Hematopoietic multipotent progenitor cell treated with erythropoietin and hydrocortisone succinate and interleukin-3 and kit ligand, for 15 days (in vitro differentiated cells): Measurements from ENCODE around the gene BTBD19.
A peak's percentile ranks its signal among the peaks of the same experiment; 100 is the strongest.
"Not testable (repeated sequence)": the region's sequence is repeated elsewhere in the genome, so short reads cannot be mapped to it uniquely, and the experiment has no call there.

Experiments
- DNase-seq: peaks from one replicate; pipeline ENCODE4 v3.0.0-alpha.2; 2015; ENCODE audit warnings: low spot score

BTBD19 gene, protein sequence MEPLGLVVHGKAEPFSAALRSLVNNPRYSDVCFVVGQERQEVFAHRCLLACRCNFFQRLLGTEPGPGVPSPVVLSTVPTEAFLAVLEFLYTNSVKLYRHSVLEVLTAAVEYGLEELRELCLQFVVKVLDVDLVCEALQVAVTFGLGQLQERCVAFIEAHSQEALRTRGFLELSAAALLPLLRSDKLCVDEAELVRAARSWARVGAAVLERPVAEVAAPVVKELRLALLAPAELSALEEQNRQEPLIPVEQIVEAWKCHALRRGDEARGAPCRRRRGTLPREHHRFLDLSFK

DNA sequence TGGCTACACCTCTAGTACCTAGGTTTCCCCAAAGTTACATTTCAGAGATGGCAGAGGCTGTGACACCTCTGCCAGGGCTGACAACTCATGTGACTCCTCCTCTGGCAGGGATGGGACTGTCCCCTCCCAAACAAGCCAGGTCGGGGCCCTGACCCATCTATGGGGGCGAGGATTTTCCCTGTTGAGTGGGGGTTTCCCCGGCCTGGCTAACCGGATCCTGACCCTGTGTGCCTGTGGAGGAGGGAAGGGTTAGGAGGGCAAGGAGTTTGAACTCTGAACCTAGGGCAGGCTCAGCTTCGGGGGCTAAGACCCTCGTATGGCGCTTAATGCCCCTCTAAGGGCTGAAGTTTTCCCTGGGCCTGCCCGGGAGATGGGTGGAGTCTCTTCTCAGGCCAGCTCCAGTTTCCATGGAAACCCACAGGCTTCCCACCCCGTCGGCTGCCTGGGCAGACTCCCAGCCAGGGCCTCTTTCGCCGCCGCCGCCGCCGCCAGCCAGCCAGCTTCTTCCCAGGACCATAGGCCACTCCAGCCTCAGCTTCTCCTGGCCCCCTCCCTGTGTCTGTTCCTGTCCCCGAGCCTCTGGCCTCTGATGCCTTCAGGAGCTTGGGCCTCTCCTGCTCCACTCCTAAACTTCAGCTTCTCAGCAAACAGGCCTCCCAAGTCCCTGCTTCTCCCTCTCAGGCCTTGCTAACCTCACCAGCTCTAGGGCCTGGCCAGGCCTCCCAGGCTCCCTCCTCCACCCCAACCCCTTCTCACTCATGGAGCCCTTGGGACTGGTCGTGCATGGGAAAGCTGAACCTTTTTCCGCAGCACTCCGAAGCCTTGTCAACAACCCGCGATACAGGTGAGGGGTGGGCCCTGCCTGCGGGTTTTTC is at the start of gene BTBD19:
Gene BTBD19, plus strand, starts transcription at position 461 of the 875 bp plus-strand sequence. Its CDS starts 298 bp downstream, at position 759.
- DNase-seq: peak; percentile 76

DNA sequence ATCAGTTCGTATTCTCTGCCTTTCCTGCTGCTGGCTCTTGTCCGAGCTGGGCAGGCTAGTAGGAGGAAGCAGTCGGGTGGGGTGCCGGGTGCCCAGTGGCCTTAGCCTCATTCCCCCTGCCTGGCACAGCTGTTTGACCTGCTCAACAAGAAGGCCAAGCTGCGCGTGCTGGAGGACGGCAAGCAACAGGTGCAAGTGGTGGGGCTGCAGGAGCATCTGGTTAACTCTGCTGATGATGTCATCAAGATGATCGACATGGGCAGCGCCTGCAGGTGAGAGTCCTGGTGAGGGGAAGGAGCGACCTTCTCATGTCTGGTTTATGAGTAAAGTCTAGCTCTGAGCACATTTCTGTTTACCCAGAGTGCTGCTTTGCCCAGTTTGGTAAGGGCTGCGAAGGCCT is 49.2 kb upstream of the BTBD19 start:
- DNase-seq: no peak

DNA sequence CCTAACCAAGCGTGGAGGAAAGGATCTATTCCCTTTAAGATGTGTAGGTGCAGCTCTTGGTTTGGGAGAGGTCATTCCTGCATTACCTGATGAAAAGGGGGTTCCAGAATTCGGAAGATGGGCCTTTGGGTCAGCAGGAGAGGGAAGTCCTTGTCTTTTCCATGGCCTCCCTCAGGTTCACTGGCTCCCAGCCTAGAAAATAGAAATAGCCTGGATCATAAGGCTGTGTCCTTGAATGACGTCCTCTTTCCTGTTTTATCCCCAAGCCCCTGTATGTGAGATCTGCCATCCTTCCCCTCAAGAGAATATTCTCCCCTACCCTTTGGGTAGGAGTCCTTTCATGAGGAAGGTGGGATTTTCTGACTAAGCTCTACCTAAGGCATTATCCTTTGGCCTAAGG is 47.4 kb upstream of the BTBD19 start:
- DNase-seq: no peak

DNA sequence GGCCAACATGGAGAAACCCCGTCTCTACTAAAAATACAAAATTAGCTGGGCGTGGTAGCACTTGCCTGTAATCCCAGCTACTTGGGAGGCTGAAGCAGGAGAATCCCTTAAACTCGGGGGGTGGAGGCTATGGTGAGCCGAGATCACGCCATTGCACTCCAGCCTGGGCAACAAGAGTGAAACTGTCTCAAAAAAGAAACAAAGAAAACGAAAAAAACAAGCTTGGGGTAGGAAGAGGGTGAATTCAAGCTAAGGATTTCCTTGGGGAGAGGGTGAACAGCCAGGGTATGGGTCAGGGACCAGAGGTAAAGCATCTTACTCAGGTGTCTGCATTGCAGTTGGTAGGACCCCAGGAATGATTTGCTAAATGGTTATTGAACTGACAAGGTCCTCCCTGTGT is 41.9 kb upstream of the BTBD19 start:
- not testable (repeated sequence) for DNase-seq

DNA sequence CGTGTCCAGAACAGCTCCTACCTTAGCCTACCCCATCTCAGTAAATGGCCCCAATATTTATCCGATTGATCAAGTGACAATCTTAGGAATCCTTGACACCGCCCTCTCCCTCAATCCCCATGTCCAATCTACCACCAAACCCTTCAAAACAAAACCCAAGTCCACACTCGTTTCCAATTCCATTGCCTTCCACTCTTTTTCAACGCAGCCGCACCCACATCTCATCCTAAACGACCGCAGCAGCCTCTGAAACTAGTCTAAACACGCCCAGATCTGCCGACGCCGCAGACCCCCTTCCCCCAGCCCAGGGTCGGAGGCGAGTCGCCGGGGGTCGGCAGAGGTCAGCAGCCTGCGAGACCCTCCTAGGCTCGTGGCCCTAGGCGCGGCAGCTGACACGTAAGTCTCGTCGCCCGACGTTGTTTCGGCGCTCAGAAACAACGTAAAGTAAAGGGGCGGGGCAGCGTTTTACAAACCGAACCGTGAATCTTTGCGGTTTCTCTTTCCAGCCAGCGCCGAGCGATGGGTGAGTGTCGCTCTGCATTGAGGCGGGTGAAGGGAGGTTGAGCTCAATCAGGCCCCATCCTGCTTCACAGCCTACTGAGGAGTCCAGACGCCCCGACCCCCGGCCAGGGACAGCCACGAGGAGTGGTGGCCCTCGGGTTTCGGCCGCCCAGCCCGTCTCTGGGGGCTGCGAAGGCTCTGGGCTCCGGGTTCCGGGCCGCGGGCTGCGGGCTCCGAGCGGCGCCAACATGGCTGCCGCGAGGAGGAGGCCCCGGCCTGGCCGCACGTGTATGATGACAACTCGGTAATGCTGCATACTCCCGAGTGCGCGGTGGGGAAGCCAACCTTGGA is 33.0 kb upstream of the BTBD19 start, which contains the start of gene RPS8:
Gene RPS8, plus strand, starts transcription at position 463 of the 852 bp plus-strand sequence. Its CDS starts 57 bp downstream, at position 520.
- peak; percentile 94 for DNase-seq

DNA sequence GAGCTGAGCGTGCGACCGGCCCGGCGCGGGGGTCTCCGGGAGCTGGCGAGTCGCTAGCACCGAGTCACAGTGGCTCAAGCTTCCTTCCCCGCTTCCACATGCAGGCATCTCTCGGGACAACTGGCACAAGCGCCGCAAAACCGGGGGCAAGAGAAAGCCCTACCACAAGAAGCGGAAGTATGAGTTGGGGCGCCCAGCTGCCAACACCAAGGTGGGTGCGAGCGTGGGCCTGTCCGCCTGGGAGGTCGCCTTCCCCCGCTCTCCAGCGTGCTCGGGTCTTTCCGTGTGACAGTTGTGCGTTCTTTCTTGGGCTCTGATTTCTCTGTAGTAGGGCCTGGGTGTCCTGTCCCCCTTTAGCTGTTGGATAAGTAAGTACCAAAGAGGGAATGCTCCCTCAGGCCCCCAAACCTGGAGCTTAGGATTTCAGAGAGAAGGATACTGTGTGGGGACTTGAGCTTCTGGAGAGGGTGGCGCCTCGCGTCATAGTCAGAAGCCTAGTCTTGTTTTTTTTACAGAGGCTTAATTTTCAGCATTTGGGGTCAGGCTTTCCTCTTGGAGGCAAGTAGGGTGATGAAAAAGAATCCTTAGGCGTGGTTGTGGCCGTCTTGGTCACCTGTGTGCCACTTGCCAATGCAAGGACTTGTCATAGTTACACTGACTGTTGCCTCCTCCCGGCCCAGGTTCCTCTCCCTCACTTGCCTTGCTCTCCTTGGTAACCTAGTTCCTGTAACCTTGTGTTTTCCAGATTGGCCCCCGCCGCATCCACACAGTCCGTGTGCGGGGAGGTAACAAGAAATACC is 32.2 kb upstream of the BTBD19 start:
- DNase-seq: no peak

DNA sequence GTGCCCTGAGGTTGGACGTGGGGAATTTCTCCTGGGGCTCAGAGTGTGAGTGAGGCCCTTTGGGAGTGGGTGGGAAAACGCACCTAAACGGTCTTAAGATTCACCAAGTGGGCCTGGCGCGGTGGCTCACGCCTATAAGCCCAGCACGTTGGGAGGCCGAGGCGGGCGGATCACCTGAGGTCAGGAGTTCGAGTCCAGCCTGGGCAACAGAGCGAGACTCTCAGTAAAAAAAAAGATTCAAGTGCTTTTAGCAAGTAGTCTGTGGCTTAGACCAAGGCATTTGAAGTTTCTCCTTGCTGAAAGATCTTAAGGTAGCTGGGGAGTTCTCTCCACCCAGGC is 31.6 kb upstream of the BTBD19 start:
- no peak for DNase-seq

DNA sequence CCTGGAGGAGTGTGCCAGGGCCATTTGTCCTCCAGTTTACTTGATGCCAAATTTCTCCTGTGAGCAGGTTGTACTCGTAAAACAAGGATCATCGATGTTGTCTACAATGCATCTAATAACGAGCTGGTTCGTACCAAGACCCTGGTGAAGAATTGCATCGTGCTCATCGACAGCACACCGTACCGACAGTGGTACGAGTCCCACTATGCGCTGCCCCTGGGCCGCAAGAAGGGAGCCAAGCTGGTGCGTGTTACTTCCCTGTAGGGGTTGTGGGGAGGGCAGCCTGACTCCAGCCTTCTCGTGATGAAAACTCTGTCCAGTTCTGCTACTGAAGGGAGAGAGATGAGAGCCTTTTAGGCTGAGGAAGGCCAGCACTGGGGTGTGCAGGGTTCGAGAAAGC is 30.8 kb upstream of the BTBD19 start:
- DNase-seq: no peak

DNA sequence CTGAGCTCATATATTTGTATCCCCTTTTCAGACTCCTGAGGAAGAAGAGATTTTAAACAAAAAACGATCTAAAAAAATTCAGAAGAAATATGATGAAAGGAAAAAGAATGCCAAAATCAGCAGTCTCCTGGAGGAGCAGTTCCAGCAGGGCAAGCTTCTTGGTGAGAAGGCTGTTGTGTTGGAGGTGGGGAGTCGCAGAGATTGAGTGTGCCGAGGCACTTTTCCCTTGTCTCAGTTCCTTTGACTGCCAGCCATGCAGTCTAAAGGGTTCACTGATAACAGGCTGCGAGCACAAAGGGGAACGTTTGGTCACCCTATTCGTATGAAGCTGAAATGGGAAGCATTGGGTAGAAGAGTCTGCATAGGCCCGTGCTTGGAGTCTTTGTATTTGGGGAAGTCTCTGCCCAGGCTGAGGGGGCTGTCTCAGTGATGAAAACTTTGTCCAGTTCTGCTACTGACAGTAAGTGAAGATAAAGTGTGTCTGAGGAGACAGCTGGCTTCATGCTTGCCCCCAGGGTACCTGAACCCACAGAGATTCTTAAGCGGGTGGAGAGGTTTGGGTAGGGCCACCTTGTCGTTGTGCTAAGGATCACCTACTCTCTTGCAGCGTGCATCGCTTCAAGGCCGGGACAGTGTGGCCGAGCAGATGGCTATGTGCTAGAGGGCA is 30.2 kb upstream of the BTBD19 start:
- no peak for DNase-seq

DNA sequence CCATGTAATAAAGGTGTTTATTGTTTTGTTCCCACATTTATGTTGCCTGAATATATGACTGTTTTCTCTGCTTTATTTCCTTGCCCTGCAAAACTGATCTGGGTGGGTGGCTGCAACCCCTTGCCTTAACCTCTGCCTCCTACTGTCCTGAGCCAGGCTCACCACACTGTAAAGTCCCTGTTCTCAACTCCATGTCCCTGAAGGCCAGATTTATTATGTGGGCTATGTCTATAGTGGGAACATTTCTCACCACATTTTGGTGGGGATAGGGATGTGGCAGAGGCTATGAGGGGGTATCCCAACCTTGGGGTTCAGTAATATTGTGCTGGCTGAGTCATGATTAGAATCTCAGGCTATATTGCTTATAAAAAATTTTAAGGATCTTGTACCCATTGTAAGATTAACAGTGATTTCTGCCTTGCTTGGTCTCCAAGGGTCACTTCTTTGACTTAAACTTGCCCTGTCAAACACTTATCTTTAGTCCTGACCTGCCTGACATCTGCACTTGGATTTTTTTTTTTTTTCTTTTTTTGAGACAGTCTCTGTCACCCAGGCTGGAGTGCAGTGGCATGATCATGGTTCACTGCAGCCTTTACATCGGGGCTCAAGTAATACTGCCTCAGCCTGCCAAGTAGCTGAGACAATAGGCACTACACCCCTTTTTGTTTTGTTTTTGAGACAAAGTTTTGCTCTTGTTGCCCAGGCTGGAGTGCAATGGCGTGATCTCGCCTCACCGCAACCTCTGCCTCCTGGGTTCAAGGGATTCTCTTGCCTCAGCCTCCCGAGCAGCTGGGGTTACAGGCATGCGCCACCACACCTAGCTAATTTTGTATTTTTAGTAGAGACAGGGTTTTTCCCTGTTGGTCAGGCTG is 29.4 kb upstream of the BTBD19 start:
- no peak for DNase-seq

DNA sequence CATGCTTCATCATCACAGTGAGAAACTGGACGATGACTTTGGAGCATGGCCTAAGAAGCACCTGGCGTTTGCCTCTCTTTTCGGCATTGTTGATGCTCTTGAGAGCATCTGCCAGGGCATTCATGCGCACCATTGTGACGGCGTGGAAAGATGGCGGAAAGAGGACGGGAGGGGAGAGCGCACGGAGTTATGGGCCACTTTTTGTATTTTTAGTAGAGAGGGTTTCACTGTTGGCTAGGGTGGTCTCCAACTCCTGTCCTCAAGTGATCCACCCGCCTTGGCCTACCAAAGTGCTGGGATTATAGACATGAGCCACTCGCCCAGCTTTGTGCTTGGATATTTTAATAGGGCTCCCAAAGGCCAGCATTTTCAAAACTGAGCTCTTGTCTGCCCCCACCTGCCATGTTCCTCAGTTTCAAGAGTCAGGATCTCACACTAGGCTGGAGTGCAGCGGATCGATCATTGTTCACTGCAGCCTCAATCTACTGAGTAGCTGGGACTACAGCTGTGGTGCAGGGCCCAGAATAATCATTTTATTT is 27.7 kb upstream of the BTBD19 start:
- no peak for DNase-seq

DNA sequence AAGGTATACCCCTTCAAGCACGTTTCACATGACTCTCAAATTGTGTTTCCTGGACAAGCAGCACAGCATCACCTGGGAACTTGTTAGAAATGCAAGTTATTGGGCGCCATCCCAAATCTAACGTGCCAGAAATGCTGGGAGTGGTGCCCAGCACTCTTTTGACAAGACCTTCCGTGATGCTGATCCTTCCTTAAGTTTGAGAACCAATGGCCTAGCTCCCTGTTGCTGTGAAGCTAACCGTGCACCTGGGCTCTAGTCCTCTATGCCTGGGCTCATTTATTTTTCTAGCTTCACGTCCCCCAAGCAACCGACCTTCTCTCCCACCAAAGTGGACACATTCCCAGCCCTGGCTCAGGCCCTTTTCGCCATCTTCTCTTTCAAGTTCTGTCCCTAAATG is 24.6 kb upstream of the BTBD19 start:
- DNase-seq: no peak

DNA sequence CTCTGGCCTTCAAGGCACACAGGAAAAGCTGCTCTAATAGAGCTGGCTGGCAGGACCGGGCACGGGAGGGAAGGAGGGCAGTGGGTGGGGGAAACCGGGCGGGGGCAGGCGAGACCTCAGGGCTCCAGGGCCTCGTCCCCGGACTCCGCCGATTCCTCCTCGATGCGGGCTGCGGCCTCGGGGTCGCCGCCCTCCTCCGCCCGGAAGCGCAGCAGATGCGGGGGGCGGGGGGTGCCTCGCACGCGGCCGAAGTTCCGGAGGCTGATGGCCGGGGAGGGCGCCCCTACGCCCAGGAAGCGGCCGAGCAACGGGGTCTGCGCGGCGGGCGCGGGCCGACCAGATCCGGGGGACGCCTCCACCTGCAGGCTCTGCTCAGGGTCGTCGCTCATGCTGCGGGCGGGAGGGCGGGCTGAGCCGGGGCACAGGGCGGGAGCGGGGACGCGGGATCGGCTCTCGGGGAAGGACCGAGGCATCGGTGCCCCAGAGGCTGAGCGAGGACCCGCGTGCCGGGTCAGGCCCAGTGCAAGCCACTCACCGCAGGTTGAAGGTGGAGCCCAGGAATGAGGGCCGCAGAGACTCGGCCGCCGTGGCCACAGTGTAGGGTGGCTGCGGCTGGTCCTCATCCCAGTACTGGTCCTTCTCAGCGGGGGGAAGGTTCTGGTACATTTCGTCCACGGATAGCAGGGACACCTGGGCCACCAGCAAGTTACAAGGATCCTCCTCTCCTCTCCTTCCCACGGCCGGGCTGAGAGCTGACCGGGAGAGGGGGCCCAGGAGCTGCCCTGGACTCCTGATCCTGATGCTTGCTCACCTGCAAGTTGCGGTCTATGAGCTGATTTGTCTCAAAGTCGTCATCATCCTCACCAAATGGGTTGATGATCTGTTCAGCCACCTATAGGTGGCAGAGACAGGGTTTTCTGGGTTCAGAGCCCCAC is 24.0 kb upstream of the BTBD19 start:
- DNase-seq: no peak

DNA sequence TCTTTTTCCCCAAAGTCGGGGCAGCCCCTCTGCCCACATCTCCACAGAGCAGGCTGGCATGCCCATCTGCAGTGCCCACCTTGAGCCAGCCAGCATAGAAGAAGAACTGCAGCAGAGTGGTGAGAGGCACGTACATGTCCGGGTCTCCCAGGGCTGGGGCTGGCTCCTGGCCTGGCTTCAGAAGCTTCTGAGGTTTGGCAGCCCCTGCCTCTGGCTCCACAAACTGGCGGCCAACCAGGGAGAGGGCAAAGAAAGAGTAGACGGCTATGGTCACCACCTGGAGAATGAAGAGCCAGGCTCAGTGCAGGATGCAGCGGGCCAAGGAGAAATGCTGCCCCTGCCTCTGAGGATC is 23.3 kb upstream of the BTBD19 start:
- no peak for DNase-seq

DNA sequence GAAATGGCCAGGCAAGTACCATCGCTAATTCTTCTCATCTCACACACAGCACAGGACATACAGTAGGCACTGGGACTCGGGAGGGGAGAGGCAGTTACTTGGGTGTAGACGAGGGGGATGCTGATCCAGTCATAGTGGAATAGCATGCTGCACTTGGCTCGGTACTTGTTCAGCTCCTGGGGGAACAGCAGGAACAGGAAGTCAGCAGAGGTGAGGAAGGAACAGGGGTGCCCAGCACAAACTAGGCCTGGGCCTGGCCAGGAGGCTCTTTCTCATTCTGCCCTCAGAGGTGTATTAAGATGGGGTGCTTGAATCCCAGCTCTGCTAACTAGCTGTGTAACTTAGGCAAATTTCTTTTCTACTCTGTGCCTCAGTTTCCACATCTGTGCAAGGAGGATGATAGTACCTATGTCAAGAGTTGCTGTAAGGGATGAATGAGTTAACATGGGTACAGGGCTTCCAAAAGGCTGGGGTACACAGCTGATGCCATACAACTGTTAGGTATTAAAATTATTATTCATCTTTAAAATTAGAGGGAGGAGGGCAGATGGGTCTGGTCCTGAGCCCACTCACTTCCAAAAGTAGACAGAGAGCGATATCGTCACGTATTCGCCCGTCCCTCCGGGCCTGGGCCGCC is 22.7 kb upstream of the BTBD19 start:
- DNase-seq: no peak

DNA sequence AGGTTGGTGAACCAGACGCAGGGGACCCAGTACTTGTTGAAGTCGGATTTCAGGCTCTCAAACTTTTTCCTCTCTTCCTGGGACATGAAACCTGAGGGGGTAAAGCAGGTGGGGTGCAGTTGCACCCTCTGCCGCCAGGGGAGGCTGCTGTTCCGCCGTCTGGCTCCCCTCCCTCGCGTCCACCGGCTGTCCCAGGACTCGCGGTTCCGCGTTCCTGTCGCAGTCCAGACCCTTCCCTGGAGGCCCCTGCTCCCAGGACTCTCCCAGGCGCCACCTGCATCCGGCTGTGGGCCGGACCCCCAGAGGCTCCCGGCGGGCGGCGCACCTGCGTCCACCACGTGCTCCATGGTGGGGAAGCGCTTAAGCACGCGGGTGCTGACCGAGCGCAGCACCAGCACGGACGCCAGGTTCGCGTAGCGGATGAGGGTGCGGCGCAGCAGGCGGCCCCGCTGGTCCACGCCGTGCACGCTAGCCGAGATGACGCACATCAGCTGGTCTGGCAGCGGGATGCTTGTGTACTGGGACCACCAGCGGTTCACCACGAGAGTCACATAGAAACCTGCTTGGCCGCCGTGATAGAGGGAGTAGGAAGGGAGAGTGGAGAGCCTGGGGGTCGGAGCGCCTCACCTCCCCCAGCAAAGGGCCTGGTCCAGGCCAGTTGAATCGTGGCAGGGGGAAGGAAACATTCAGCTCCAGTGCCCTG is 22.0 kb upstream of the BTBD19 start:
- peak; percentile 72 for DNase-seq

DNA sequence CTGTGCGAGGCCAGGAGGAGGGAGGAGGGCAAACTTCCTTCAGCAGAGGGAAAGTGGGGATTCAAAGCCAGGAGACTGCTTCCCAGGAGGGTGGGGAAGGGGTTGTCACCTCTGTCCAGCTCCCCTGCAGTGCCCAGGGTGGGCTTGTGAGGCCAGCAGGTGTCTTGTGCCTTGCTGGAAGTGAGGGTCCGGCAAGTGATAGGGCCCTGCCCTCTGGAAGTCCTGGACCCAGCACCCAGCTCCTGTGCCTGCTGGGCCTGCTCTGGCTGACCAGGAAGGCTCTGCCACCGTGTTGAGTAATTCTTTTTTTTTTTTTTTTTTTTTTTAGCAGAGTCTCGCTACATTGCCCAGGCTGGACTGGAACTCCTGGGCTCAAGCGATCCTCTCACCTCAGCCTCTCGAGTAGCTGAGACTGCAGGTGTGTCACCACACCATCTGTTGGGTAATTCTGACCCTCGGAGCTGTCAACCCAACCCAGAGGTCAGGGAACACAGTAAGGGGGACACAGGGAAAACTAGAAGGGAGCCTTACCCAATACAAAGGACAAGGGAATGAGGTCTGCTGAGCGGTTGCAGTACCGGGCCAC is 21.4 kb upstream of the BTBD19 start:
- no peak for DNase-seq
